GM21390 (cell line): ENCODE measurements around the gene GCA.
A peak's percentile ranks its signal among the peaks of the same experiment; 100 is the strongest.

Experiments used
- ATAC-seq: cut with Tn5 transposase; IDR thresholded peaks from one replicate; pipeline ENCODE4 v1.9.1; 2021; ENCODE audit not compliant: unreplicated experiment

GCA gene

GRCh38 chr2:162327806-162328205 is 16.1 kb upstream of the GCA start:
- ATAC-seq = no peak

DNA sequence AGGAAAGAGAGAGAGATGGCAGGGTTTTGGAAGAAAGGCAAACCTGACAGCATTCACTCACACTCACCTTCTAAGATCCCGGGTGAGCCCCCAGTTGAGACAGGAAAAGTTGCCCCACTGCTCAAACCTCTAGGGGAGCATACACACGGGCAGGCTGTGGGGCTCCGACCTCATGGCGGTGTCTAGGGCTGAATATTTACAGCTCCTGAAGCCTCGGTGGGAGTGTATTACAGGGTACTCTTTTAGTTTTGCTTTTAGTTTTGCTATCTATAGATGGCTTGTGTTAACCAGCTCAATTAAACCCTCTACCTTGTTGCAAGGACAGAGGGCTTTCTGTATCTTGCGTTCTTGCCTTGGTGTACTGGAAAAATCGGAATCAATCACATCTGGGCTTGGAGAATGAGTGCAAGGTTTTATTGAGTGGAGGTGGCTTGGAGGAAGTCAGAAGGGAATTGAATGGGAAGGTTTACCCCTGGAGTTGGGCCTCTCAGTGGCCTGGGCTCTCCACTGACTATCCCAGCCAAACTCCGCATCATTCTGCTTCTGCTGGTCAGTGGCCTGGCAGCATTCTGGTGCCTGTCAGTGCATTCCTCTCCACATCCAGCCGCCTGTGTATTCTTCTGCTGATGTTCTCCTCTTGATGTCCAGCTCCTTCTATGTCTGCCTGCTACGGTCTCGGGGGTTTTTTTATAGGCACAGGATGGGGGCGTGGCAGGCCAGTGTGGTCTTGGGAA is 15.3 kb upstream of the GCA start:
- ATAC-seq = peak; percentile 88

- no peak for ATAC-seq
These were observed 13.1 kb upstream of the GCA start for GRCh38 chr2:162330881-162331280.

DNA sequence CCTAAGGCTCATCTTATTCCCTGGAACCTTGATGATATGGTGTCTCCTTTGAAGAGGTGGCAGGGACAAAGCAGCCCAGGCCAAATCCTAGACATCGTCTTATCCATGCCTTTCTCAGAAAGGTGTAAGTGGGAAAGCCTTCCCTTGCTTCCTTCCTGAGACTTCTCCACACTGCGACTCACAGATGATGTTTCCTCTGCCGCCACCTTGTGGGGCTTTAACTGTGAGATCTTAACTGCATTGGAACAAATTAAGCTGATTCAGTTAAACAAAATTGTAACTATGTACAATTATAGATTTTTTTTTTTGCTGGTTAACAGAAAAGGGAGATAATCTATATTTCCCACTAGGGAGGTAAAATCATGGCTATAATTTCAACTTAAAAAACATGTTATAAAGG is 10.0 kb upstream of the GCA start:
- peak; percentile 64 for ATAC-seq

- no peak for ATAC-seq
These were observed 6.1 kb upstream of the GCA start for GRCh38 chr2:162337868-162338267.

DNA sequence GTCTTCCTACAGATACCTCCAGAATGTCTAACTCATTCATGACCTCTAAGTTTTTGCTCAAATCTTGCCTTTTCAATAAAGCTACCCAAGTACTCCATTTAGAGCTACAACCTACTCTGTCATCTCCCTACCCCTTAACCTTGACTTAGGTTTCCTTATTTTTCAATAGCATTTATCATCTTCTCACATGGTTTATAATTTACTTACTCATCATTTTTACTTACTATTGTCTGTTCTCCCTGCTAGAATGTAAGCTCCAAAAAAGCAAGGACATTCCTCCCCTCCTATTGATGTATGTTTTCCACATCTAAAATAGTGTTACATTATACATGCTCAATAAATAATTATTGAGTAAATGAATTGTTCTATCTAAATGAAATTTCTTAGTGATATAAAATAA is 3.1 kb upstream of the GCA start:
- no peak for ATAC-seq

- ATAC-seq = no peak
These were observed 1.6 kb upstream of the GCA start for GRCh38 chr2:162342321-162342720.

DNA sequence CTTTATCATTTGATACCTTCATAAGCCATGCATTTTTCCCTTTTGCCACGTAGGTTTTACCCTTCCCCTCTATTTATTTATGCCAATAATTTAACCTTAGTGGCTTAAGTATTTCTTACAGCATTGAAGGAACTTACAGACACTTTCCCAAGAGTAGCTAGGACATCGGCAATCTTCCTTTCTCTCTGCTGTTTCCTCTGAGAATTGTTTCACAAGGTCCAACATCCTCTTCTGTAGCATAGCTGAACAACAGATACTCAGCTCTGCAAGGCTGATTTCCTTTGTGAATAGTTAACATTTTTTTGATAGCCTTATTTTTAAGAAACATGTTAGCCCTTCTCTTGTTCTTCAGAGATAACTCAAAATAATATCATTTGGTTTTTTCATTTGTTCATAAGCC is 1.1 kb upstream of the GCA start:
- ATAC-seq = no peak

DNA sequence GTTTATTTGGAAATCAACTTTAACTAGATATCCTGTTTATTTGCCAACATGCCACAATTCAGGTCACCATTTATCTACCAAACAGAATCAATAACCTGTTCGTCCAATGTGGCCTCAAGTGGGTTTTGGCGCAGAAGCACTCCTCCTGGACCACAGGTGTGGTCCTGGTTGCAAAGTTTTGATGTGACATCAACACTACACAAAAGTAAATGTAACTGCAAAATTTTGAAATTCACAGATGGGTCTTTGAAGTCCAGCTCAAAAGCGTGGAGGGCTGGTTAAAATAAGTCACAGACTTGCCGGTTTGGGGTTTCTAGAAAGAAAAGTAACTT is 474 bp upstream of the GCA start:
- ATAC-seq = no peak

DNA sequence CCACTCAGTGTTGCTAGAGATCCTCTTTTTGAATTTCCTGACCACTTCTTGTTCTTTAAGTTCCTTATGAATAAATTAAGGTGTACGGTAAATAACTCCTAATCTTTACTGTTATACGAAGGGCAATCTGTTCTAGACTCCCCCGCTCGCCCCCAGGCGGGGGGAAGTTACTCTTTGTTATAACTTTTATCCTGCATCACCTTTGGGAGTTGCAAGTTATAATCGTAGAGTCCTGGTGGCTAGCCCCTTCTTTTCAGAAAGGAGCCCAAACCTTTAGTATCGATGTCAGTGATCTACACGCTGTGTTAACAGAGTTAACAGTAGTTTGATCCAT is 652 bp downstream of the GCA start:
- ATAC-seq = no peak

- ATAC-seq = no peak
These were observed 21.5 kb downstream of the GCA start for GRCh38 chr2:162365392-162365791.

DNA sequence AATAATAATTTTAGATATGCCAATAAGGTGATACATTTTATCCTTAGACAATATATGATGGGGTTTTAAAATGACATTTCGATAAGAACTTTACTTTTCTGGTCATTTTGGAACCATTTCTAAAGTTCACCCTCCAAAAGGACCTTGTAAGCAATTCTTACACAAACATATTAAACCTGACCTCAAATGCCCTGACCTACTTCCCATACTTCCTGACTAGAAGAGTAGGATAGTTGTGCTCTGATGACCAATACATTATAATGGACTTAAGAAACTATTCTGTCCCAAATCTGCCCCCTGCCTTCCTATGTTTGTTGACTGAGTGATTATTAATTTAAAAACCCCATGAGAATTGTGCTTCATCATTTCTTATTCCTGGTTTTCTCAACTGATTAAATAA is 24.6 kb downstream of the GCA start:
- no peak for ATAC-seq

GRCh38 chr2:162369551-162369950 is 25.6 kb downstream of the GCA start:
- no peak for ATAC-seq

GRCh38 chr2:162370931-162371330 is 27.0 kb downstream of the GCA start:
- no peak for ATAC-seq

- ATAC-seq = no peak
These were observed 28.9 kb downstream of the GCA start for GRCh38 chr2:162372818-162373217.

- no peak for ATAC-seq
These were observed 36.0 kb downstream of the GCA start for GRCh38 chr2:162379719-162380580.

DNA sequence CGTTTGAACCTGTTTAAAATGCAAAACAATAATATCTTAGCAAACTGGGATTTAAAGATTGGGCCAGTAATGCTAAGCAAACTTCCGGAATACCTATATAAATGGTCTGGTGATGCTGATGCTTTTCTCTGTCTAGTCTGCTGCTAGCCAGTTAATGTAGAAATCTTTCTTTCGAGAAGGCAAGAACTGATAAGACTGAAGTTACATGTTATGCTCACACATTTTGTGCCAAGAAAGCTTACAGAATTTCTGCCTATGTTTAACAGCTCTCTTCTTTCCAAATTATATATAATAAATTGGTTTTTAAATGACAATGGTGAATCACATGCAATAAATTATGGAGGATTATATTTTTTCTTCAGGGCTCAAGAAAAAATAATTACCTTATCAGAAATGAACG is 37.9 kb downstream of the GCA start:
- ATAC-seq = no peak

GRCh38 chr2:162382278-162382677 is 38.3 kb downstream of the GCA start:
- ATAC-seq = no peak

- ATAC-seq = no peak
These were observed 41.6 kb downstream of the GCA start for GRCh38 chr2:162385536-162385935.

GRCh38 chr2:162390801-162391200 is 46.9 kb downstream of the GCA start:
- ATAC-seq = no peak

- ATAC-seq = no peak
These were observed 56.4 kb downstream of the GCA start for GRCh38 chr2:162400336-162400735.

- no peak for ATAC-seq
These were observed 57.9 kb downstream of the GCA start for GRCh38 chr2:162401871-162402270.

- no peak for ATAC-seq
These were observed 60.0 kb downstream of the GCA start for GRCh38 chr2:162403884-162404283.
